Endothelial cell (in vitro differentiated cells): ENCODE measurements around the gene FAM107B. TPM values are rescaled to one million over a fixed set of nuclear protein-coding genes. Genes with fewer than 3 reads are reported as not detected.

Experiments used
- DNase-seq: peaks from one replicate; pipeline ENCODE4 v3.0.0; 2021; ENCODE audit warnings: low spot score
- H3K27ac Mint-ChIP-seq: one replicate; pipeline ENCODE4 v1.8.0; 2021; ENCODE audit warnings: mixed read lengths, inconsistent platforms; ENCODE audit not compliant: unreplicated experiment
- H3K27me3 Mint-ChIP-seq: one replicate; pipeline ENCODE4 v1.8.0; 2021; ENCODE audit warnings: mild to moderate bottlenecking, moderate library complexity, mixed read lengths, inconsistent platforms; ENCODE audit not compliant: unreplicated experiment
- H3K36me3 Mint-ChIP-seq: one replicate; pipeline ENCODE4 v1.8.0; 2021; ENCODE audit warnings: mild to moderate bottlenecking, low read depth, mixed read lengths, inconsistent platforms; ENCODE audit not compliant: unreplicated experiment
- H3K4me1 Mint-ChIP-seq: one replicate; pipeline ENCODE4 v1.8.0; 2021; ENCODE audit warnings: mild to moderate bottlenecking, mixed read lengths, inconsistent platforms; ENCODE audit not compliant: unreplicated experiment
- H3K4me3 Mint-ChIP-seq: one replicate; pipeline ENCODE4 v1.8.0; 2021; ENCODE audit warnings: mild to moderate bottlenecking, mixed read lengths, inconsistent platforms; ENCODE audit not compliant: unreplicated experiment
- H3K9me3 Mint-ChIP-seq: one replicate; pipeline ENCODE4 v1.8.0; 2021; ENCODE audit warnings: mixed read lengths, inconsistent platforms; ENCODE audit not compliant: unreplicated experiment
- total RNA-seq: library from RNA; stranded (reverse); fragmentation: NEBNext Ultra II Directional; extraction: Animal tissue kit (Norgen Biotek cat#: 25700); gene quantifications from one replicate; pipeline ENCODE4 v1.2.1, GENCODE V29; 2021; ENCODE audit not compliant: unreplicated experiment
- TF ChIP-seq, protein P1 (sequence below): fragments of 200-600 bp; sonication (generic); IDR thresholded peaks from one replicate; pipeline ENCODE4 v1.5.0; 2021; ENCODE audit warnings: antibody characterized with exemption; ENCODE audit not compliant: unreplicated experiment

The FAM107B gene
- total RNA-seq, 1 donor from 2014 or later = 462 TPM

DNA sequence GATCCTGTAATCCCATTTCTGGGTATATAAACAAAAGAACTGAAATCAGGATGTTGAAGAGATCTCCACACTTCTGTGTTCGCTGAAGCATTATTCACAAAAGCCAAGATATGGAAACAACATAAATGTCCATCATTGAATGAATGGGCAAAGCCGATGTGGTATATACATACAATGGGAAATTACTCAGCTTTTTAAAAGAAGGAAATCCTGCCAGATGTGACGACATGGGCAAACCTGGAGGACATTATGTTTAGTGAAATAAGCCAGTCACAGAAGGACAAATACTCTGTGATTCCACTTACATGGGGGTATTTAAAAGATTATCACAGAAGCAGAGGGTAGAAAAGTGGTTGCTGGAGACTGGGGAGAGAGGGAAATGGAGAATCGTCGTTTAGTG, 23.9 kb upstream of the FAM107B start:
- Mint-ChIP-seq H3K36me3 (no peaks in the 10 kb centered on the region), H3K4me3 (no peak overlapping the region), H3K9me3 (no peaks in the 10 kb centered on the region), H3K27me3 (peaks cover 2% of the 10 kb centered on the region), H3K27ac (peak overlapping the region; percentile 96), H3K4me1 (peaks cover 42% of the 10 kb centered on the region)
- TF ChIP-seq, protein P1, sequence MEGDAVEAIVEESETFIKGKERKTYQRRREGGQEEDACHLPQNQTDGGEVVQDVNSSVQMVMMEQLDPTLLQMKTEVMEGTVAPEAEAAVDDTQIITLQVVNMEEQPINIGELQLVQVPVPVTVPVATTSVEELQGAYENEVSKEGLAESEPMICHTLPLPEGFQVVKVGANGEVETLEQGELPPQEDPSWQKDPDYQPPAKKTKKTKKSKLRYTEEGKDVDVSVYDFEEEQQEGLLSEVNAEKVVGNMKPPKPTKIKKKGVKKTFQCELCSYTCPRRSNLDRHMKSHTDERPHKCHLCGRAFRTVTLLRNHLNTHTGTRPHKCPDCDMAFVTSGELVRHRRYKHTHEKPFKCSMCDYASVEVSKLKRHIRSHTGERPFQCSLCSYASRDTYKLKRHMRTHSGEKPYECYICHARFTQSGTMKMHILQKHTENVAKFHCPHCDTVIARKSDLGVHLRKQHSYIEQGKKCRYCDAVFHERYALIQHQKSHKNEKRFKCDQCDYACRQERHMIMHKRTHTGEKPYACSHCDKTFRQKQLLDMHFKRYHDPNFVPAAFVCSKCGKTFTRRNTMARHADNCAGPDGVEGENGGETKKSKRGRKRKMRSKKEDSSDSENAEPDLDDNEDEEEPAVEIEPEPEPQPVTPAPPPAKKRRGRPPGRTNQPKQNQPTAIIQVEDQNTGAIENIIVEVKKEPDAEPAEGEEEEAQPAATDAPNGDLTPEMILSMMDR = no peak
- no peak for DNase-seq

DNA sequence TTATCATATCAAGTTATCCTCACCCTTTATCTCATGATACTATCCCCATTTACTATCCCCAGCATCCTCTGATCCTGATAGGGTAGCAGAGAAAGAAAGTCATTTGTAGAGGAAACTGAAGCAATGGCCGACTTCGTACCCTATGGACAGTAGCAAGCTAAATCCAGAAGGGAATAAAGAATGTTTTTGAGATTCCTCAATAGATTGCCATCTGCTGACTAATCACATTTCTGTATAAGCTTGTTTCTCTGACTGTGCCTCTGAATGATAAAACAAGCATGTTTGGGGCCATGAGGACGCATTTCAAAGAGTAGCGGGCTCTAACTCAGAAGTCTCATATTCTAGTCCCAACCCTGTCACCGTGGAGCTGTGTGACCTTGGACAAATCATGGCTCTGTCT, 13.2 kb upstream of the FAM107B start:
- peaks cover 10% of the 10 kb centered on the region for H3K36me3 Mint-ChIP-seq
- peaks cover 5% of the 10 kb centered on the region for H3K9me3 Mint-ChIP-seq
- peaks cover 9% of the 10 kb centered on the region for H3K4me1 Mint-ChIP-seq
- H3K27me3 Mint-ChIP-seq = peaks cover 6% of the 10 kb centered on the region
- H3K4me3 Mint-ChIP-seq = no peak overlapping the region
- no peak overlapping the region for H3K27ac Mint-ChIP-seq
- no peak for DNase-seq
- TF ChIP-seq, protein P1 = no peak

DNA sequence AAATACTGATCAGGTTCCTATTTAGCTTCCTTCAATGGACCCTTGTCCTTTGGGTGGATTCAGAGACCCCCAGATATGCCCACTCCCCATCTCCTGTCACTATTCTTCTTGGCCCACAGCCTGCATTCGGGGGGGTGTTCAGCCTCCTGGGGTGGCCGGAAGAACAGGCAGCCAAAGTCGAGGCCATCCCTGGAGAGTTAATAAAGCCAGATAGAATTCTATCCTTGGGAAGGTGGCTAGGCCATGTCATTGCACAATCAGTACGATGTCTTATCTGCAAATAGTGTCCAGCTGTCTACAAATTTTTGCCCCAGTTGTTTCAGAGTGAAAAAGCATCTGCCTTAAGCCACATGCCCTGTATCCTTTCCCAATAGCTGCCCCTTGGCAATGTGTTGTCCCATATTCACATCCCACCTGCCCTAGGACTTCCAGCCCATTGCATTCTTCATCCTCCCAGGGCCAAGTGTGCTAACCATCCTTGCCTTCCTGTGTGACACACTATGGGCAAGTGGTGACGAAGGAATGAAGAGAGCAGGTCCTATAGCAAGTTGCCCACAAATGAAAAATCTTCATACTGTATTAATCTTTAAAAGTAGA, 9.9 kb upstream of the FAM107B start:
- Mint-ChIP-seq H3K36me3 (peaks cover 10% of the 10 kb centered on the region), H3K9me3 (peaks cover 5% of the 10 kb centered on the region), H3K4me3 (no peak overlapping the region), H3K27me3 (peaks cover 5% of the 10 kb centered on the region), H3K4me1 (peaks cover 23% of the 10 kb centered on the region), H3K27ac (peak overlapping the region; percentile 70)
- TF ChIP-seq, protein P1 = no peak
- DNase-seq = no peak

DNA sequence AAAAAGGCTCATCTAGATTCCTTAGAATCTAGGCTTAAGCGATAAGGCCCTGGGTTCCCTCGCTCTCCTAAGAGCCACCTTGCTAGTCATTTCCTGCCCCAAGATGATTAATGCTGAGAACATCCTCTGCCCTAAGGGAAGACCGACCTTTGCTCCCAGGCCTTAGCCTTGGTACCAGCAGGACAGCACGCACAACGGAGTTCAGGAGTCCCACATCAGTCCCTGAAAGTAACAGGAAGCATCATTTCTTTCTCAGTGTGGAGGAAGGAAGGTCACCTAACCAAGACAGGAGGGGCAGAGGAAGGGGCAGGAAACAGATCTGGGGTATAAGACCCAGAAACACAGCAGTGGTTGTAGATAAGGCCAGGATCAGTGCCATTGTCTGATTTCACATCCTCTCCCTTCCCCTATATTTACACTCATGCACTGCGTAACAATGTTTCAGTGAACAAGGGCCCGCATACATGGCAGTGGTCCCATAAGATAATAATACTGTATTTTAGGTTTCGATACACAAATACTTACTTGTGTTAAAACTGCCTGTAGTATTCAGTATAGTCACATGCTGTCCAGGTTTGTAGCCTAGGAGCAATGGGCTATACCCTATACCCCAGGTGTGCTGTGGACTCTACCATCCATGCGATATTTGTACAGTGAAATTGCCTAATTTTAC, 8.1 kb upstream of the FAM107B start:
- peaks cover 5% of the 10 kb centered on the region for H3K9me3 Mint-ChIP-seq
- H3K27me3 Mint-ChIP-seq = peaks cover 10% of the 10 kb centered on the region
- DNase-seq = peak; percentile 60
- H3K27ac Mint-ChIP-seq = peak overlapping the region; percentile 93
- H3K4me1 Mint-ChIP-seq = peaks cover 38% of the 10 kb centered on the region
- H3K4me3 Mint-ChIP-seq = no peak overlapping the region
- peaks cover 10% of the 10 kb centered on the region for H3K36me3 Mint-ChIP-seq
- TF ChIP-seq, protein P1 = no peak

DNA sequence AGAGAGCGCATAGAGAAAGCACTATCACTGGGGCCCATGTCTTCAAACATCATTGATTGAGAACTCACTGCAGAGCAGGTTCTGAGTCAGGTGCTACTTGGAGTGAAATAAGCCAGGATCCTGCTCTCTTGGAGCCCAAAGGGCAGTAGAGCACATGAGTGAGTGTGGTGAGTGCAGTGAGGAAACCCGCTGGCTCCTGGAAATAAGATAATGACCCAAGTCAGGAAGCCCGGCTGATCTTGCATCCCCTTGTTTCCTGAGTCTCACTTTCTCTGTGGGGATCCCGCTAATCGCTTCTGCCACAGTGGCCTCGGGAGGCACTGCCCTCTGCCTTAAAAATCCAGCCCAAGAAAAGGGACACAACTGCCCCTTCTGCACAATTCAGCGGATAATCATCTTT, 7.1 kb upstream of the FAM107B start:
- DNase-seq = peak; percentile 37
- H3K9me3 Mint-ChIP-seq = peaks cover 5% of the 10 kb centered on the region
- H3K4me1 Mint-ChIP-seq = peaks cover 38% of the 10 kb centered on the region
- TF ChIP-seq, protein P1 = no peak
- H3K36me3 Mint-ChIP-seq = peaks cover 10% of the 10 kb centered on the region
- peak overlapping the region; percentile 94 for H3K27ac Mint-ChIP-seq
- peaks cover 10% of the 10 kb centered on the region for H3K27me3 Mint-ChIP-seq
- peak overlapping the region; percentile 51 for H3K4me3 Mint-ChIP-seq
